ENCODE measurements around the gene IMP3. TPM values are rescaled to one million over a fixed set of nuclear protein-coding genes. Genes with fewer than 3 reads are reported as not detected.

Gene IMP3
- total RNA-seq, 4 donors from 2014 or later: 162 to 194 (median 170) TPM

GRCh38 chr15:75606711-75607699, 33.0 kb downstream of the IMP3 start:
- DNase-seq (ENCODE audit: low spot score) (no peak), ATAC-seq (ENCODE audit: low FRiP score) (no peak)
- TF ChIP-seq, protein P1, sequence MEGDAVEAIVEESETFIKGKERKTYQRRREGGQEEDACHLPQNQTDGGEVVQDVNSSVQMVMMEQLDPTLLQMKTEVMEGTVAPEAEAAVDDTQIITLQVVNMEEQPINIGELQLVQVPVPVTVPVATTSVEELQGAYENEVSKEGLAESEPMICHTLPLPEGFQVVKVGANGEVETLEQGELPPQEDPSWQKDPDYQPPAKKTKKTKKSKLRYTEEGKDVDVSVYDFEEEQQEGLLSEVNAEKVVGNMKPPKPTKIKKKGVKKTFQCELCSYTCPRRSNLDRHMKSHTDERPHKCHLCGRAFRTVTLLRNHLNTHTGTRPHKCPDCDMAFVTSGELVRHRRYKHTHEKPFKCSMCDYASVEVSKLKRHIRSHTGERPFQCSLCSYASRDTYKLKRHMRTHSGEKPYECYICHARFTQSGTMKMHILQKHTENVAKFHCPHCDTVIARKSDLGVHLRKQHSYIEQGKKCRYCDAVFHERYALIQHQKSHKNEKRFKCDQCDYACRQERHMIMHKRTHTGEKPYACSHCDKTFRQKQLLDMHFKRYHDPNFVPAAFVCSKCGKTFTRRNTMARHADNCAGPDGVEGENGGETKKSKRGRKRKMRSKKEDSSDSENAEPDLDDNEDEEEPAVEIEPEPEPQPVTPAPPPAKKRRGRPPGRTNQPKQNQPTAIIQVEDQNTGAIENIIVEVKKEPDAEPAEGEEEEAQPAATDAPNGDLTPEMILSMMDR (IDR thresholded peaks at IDR 0.05): no peak

DNA sequence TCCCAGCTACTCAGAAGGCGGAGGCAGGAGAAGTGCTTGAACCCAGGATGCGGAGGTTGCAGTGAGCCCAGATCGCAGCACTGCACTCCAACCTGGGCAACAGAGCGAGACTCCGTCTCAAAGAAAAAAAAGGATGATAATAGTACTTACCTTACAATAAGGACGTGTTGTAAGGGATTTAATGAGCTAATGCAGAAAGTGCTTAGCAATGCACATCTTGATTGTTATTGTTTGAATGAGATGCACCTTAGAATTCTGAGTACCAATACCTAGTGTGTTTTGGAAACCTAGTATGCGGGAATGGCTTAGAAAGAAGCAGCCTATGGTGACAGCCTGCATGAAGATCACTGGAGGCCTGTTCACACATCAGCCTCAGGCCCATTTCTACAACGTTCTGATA, 34.0 kb downstream of the IMP3 start:
- TF ChIP-seq, protein P1 (IDR thresholded peaks at IDR 0.05): no peak
- ATAC-seq (ENCODE audit: low FRiP score) (no peak), DNase-seq (ENCODE audit: low spot score) (no peak)

DNA sequence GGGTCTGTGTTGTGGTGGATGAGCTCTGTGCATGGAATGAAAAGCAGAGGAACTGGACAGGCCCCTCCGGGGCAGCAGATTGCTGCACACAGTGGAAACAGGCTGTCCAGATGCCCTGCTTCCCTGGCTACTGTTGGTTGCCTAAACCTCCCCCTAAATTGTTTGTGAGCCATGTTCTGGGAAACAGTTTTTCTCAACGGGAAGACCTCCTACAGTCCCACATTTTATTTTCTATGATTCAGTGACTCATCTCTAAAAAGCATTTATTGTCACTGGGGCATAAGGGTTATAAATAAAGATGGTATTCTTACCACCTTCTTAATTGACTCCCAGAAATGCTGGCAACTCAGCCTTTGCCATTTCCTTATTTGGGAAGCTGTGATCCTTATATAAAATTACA, 40.6 kb downstream of the IMP3 start:
- TF ChIP-seq, protein P1 (IDR thresholded peaks at IDR 0.05): no peak
- ATAC-seq (ENCODE audit: low FRiP score): no peak
- DNase-seq (ENCODE audit: low spot score): no peak

DNA sequence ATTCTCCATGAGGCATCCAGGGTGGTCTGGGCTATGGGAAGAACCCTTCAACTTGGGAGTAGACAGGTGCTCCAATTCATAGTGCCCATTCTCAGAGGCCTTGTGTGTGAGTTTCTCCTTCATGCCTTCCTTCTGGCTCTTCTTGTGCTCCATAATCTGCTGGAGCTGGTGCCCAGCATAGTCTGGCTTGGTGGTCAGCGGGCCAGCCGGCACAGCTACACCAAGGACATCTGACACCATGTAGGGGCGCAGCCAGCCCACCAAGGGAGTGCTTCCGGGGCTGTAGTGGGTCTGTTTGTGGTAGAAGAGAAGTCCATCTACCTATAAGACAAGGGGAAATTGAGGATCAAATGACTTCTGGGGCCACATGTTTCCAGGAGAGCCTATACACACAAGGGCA, 41.7 kb downstream of the IMP3 start:
- DNase-seq (ENCODE audit: low spot score) (no peak), ATAC-seq (ENCODE audit: low FRiP score) (no peak)
- TF ChIP-seq, protein P1 (IDR thresholded peaks at IDR 0.05): no peak

DNA sequence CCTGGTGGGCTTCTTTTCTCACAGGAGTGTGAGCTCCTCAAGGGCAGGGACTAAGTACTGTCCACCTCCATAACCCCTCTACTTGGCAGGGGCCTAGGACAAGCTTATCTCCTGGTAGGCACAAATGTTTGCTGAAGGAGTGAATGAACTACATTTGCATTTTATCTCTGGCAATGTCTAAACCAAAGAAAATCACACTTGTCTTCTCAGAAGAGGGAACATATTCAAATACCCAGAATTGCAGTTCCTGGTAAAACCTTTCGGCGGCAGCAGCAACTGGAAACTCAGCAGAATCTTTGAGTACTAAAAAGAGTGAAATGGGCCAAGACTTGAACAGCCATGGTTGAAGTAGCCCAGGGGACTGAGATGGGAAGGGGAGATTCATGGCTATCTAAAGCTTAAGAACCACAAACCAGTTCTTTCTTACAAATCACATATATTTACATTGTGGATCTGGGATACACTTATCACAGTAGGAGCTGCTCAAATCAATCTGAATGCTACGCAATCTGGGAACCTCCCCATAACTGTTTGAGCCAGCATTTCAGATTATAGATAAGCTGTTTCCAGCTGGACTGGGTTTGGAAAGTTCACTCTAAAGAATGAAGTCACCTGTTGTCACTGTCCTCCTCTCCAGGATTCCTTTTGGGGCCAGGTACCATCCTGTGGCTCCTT, 42.2 kb downstream of the IMP3 start:
- no peak for ATAC-seq (ENCODE audit: low FRiP score)
- TF ChIP-seq, protein P1 (IDR thresholded peaks at IDR 0.05): no peak
- no peak for DNase-seq (ENCODE audit: low spot score)

DNA sequence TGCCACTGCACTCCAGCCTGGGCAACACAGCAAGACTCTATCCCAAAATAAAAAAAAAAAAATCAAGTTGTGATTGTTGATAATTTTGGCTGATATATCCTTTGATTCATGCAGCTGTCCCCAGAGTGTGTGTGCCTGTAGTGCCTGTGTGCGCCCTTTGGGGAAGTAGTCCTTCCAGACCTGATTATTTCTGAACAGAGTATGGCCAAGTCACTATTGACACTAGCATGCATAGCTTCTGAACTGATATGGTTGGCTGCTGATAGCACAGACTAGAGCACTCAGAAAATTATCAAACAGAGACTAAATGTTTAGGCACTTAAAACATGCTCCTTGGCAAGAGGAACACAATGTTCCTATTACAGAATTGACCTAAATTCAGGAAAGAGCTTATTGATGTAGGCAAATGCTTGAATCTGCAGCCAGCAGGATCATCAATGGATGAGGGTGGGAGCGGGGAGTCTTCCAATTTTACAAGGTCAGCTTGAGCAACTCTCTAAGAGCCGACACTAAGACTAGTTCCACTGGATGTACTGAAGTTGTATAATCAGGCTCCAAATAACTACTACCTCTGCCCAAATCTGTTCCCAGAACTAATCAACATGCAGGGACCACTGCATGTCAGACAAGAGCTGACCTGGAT, 43.2 kb downstream of the IMP3 start:
- DNase-seq (ENCODE audit: low spot score) (no peak), ATAC-seq (ENCODE audit: low FRiP score) (no peak)
- TF ChIP-seq, protein P1 (IDR thresholded peaks at IDR 0.05): no peak
